Neutrophil (primary cell): Measurements from ENCODE around the gene ACSL5.
"Not testable (repeated sequence)": the region's sequence is repeated elsewhere in the genome, so short reads cannot be mapped to it uniquely, and the experiment has no call there.

ENCODE experiments used
- H3K27ac ChIP-seq: fragments of 200-600 bp; sonication (generic); 2 replicates; pipeline ENCODE4 v1.5.1; 2016; ENCODE audit warnings: mild to moderate bottlenecking, moderate library complexity
- H3K27me3 ChIP-seq: fragments of 200-600 bp; sonication (generic); 2 replicates; pipeline ENCODE4 v1.6.0; 2016; ENCODE audit warnings: mild to moderate bottlenecking
- H3K36me3 ChIP-seq: fragments of 200-600 bp; sonication (generic); 2 replicates; pipeline ENCODE4 v1.5.1; 2017
- H3K4me1 ChIP-seq, 2 experiments: fragments of 200-600 bp in 1 of 2; sonication (generic) in 1 of 2; 1 replicate in 1 of 2; 2 replicates in 1 of 2; pipeline versions ENCODE4 v1.5.1 to v1.6.1; 2013 to 2016; ENCODE audit warnings: low read depth in 1 of 2, low read length in 1 of 2, mild to moderate bottlenecking in 1 of 2, moderate library complexity in 1 of 2; ENCODE audit not compliant: control insufficient read depth in 1 of 2, insufficient read depth in 1 of 2
- H3K4me3 ChIP-seq, 2 experiments: fragments of 200-600 bp in 1 of 2; sonication (generic) in 1 of 2; 1 replicate in 1 of 2; 2 replicates in 1 of 2; pipeline ENCODE4 v1.5.1; 2013 to 2016; ENCODE audit warnings: low read depth in 1 of 2, low read length in 1 of 2, mild to moderate bottlenecking in 1 of 2, moderate library complexity in 1 of 2
- H3K9me3 ChIP-seq: fragments of 200-600 bp; sonication (generic); 2 replicates; pipeline ENCODE4 v1.5.1; 2016
- TF ChIP-seq, protein P1 (sequence below): fragments of 200-600 bp; sonication (generic); IDR thresholded peaks from 2 replicates; pipeline ENCODE4 v1.5.1; 2016; ENCODE audit warnings: antibody characterized with exemption

The ACSL5 gene

DNA sequence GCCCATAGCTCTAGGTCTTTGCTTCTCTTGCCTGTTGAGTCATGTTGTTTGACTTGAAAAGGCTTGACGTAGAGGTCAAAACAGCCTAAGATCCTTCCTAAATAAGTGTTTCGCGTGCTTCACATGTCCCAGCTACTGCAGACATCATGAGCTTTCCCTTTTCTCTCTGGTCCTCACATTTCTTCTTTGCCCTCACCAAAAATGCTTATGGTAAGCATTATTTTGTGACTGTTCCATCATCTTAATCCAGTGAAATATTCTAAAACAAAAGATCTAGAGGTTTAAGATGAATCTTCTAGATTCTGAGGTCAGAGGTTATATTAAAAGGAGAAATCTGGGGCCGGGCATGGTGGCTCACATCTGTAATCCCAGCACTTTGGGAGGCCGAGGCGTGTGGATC lies 8.5 kb upstream of the ACSL5 start:
- Histone ChIP-seq H3K36me3 (no peaks in the 10 kb centered on the region), H3K4me3 (no peak overlapping the region), H3K27me3 (no peaks in the 10 kb centered on the region), H3K9me3 (no peaks in the 10 kb centered on the region), H3K27ac (no peak overlapping the region), H3K4me1 (no peaks in the 10 kb centered on the region)
- TF ChIP-seq, protein P1, sequence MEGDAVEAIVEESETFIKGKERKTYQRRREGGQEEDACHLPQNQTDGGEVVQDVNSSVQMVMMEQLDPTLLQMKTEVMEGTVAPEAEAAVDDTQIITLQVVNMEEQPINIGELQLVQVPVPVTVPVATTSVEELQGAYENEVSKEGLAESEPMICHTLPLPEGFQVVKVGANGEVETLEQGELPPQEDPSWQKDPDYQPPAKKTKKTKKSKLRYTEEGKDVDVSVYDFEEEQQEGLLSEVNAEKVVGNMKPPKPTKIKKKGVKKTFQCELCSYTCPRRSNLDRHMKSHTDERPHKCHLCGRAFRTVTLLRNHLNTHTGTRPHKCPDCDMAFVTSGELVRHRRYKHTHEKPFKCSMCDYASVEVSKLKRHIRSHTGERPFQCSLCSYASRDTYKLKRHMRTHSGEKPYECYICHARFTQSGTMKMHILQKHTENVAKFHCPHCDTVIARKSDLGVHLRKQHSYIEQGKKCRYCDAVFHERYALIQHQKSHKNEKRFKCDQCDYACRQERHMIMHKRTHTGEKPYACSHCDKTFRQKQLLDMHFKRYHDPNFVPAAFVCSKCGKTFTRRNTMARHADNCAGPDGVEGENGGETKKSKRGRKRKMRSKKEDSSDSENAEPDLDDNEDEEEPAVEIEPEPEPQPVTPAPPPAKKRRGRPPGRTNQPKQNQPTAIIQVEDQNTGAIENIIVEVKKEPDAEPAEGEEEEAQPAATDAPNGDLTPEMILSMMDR: no peak

DNA sequence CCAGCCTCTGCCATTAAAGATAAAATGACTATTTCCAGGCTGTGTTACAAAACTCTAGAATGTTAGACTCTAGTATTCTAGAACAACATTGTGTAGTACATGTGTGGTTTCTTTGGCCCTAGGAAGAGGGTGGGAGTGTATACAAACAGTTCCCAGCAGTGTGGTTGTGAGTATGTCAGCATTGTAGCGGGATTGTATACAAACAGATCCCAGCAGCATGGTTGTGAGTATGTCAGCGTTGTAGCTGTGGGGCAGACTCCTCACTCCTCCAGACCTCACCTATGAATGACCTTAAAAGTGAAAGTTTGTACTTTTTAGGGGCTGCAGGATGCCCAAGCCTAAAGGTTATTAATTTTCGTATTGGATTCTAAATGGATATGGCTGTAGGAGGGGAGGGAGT lies 6.9 kb upstream of the ACSL5 start:
- TF ChIP-seq, protein P1: no peak
- Histone ChIP-seq H3K4me3 (no peak overlapping the region), H3K9me3 (no peaks in the 10 kb centered on the region), H3K27me3 (no peaks in the 10 kb centered on the region), H3K27ac (no peak overlapping the region), H3K4me1 (no peaks in the 10 kb centered on the region), H3K36me3 (no peaks in the 10 kb centered on the region)

DNA sequence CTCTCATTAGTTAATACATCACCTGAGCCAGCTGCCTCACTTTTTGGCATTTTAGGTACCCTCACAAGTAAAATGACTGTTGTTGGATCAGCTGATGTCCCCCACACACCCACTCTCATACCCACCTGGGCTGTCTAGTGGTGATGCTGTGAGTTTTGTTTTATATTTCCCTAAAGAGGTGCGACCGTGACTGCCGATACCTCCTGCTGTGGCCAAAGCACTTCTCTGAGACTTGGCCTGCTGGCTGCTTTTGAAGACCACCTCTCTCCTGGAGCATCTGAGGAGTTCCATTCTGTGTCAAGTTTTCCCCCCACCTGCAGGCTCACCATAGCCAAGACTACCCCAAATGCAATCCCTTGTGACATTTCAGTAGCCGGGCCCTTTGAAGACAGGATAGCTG lies 6.4 kb upstream of the ACSL5 start:
- Histone ChIP-seq H3K4me1 (no peaks in the 10 kb centered on the region), H3K4me3 (no peak overlapping the region), H3K27ac (no peak overlapping the region)

DNA sequence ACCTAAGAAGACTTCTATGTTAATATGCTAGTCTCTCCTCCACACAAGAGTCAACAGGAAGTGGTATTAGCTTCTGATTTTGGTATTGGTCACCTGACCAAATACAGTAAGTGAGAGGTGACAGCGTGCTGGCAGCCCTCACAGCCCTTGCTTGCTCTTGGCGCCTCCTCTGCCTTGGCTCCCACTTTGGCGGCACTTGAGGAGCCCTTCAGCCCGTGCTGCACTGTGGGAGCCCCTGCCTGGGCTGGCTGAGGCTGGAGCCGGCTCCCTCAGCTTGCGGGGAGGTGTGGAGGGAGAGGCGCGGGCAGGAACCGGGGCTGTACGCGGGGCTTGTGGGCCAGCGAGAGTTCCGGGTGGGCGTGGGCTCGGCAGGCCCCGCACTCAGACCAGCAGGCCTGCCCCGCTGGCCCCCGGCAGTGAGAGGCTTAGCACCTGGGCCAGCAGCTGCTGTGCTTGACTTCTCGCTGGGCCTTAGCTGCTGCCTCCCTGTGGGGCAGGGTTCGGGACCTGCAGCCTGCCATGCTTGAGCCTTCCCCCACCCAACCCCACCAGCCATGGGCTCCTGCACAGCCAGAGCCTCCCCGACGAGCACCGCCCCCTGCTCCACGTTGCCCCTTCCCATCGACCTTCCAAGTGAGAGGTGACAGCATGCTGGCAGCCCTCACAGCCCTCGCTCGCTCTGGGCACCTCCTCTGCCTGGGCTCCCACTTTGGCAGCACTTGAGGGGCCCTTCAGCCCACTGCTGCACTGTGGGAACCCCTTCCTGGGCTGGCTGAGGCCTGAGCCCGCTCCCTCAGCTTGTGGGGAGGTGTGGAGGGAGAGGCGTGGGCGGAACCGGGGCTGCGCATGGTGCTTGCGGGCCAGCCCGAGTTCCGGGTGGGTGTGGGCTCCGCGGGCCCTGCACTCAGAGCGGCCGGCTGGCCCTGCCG lies 4.2 kb upstream of the ACSL5 start:
- Histone ChIP-seq H3K27ac (no peak overlapping the region), H3K4me3 (no peak overlapping the region), H3K4me1 (peaks cover 1 to 3% of the 10 kb centered on the region in 2 experiments), H3K27me3 (no peaks in the 10 kb centered on the region), H3K36me3 (no peaks in the 10 kb centered on the region), H3K9me3 (no peaks in the 10 kb centered on the region)
- TF ChIP-seq, protein P1: no peak

More for the DNA sequence above, 6.4 kb upstream of the ACSL5 start:
- TF ChIP-seq, protein P1: no peak
- Histone ChIP-seq H3K9me3 (no peaks in the 10 kb centered on the region), H3K27me3 (no peaks in the 10 kb centered on the region), H3K36me3 (no peaks in the 10 kb centered on the region)

DNA sequence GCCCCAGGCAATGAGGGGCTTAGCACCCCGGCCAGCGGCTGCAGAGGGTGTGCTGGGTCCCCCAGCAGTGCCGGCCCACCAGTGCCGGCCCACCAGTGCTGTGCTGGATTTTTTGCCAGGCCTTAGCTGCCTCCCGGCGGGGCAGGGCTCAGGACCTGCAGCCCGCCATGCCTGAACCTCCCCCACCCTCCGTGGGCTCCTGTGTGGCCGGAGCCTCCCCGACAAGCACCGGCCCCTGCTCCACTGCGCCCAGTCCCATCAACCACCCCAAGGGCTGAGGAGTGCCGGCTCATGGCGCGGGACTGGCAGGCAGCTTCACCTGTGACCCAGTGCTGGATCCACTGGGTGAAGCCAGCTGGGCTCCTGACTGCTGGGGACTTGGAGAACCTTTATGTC lies 3.5 kb upstream of the ACSL5 start:
- H3K36me3 ChIP-seq: no peaks in the 10 kb centered on the region
- H3K27me3 ChIP-seq: no peaks in the 10 kb centered on the region
- H3K4me3 ChIP-seq: no peak overlapping the region
- TF ChIP-seq, protein P1: no peak
- H3K9me3 ChIP-seq: no peaks in the 10 kb centered on the region
- H3K4me1 ChIP-seq: peaks cover 8 to 10% of the 10 kb centered on the region in 2 experiments
- no peak overlapping the region for H3K27ac ChIP-seq

DNA sequence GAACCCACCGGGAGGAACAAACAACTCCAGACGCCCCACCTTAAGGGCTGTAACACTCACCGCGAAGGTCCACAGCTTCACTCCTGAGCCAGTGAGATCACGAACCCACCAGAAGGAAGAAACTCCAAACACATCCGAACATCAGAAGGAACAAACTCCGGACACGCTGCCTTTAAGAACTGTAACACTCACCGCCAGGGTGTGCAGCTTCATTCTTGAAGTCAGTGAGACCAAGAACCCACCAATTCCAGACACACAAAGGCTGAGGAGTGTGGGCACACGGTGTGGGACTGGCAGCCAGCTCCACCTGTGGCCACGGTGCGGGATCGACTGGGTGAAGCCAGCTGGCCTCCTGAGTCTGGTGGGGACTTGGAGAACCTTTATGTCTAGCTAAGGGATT lies 2.6 kb upstream of the ACSL5 start:
- H3K27ac ChIP-seq, H3K9me3 ChIP-seq, H3K27me3 ChIP-seq, H3K36me3 ChIP-seq, H3K4me3 ChIP-seq: not testable (repeated sequence)
- peaks cover 14 to 17% of the 10 kb centered on the region in 2 experiments for H3K4me1 ChIP-seq

DNA sequence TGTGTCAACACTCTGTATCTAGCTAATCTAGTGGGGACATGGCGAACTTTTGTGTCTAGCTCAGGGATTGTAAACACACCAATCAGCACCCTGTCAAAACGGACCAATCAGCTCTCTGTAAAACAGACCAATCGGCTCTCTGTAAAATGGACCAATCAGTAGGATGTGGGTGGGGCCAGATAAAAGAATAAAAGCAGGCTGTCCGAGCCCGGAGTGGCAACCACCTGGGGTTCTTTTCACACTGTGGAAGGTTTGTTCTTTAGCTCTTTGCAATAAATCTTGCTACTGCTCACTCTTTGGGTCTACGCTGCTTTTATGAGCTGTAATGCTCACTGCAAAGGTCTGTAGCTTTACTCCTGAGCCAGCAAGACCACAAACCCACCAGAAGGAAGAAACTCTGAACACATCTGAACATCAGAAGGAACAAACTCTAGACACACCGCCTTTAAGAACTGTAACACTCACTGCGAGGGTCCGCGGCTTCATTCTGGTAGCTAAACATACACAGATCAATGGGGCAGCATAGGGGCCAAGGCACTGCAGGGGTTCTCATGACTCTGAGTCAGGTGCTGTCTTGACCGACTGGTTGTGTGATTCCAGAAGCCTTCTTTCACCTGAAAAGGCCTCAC lies 1.6 kb upstream of the ACSL5 start:
- H3K4me3 ChIP-seq, H3K9me3 ChIP-seq, H3K36me3 ChIP-seq, H3K27ac ChIP-seq, H3K27me3 ChIP-seq: not testable (repeated sequence)
- peaks cover 24 to 26% of the 10 kb centered on the region in 2 experiments for H3K4me1 ChIP-seq
